OCI-LY1 (cell line): ENCODE results near the gene SAP130.

Experiments used
- H2AFZ ChIP-seq: fragments of 200-600 bp; sonication (generic), shearing (Covaris generic); 2 replicates; pipeline ENCODE4 v1.6.0; 2014; ENCODE audit warnings: antibody characterized with exemption, mild to moderate bottlenecking, low read length
- H3F3A ChIP-seq: fragments of 200-600 bp; sonication (generic), shearing (Covaris generic); 2 replicates; pipeline ENCODE4 v1.6.0; 2014; ENCODE audit warnings: mild to moderate bottlenecking, antibody characterized with exemption, low read length, moderate library complexity; ENCODE audit not compliant: insufficient read depth
- H3K27ac ChIP-seq: fragments of 200-600 bp; sonication (generic); 2 replicates; pipeline ENCODE4 v1.5.1; 2014; ENCODE audit warnings: low read length, mixed run types, mild to moderate bottlenecking, low read depth; ENCODE audit not compliant: poor library complexity, severe bottlenecking
- H3K27me3 ChIP-seq: fragments of 200-600 bp; sonication (generic); 2 replicates; pipeline ENCODE4 v1.6.0; 2014; ENCODE audit warnings: antibody characterized with exemption, mild to moderate bottlenecking, low read length, moderate library complexity; ENCODE audit not compliant: insufficient read depth
- H3K36me3 ChIP-seq: fragments of 200-600 bp; sonication (generic); 2 replicates; pipeline ENCODE4 v1.6.1; 2014; ENCODE audit warnings: mild to moderate bottlenecking, antibody characterized with exemption, low read length, moderate library complexity, mixed read lengths; ENCODE audit not compliant: insufficient read depth
- H3K4me1 ChIP-seq: fragments of 200-600 bp; sonication (generic); 2 replicates; pipeline ENCODE4 v1.5.1; 2014; ENCODE audit warnings: mild to moderate bottlenecking, low read length, moderate library complexity; ENCODE audit not compliant: insufficient read depth, severe bottlenecking
- H3K4me2 ChIP-seq: fragments of 200-600 bp; sonication (generic), shearing (Covaris generic); 2 replicates; pipeline ENCODE4 v1.6.1; 2014; ENCODE audit warnings: low read length
- H3K4me3 ChIP-seq: fragments of 200-600 bp; sonication (generic); 2 replicates; pipeline ENCODE4 v1.5.1; 2014; ENCODE audit warnings: low read length, low read depth, mild to moderate bottlenecking, mixed read lengths; ENCODE audit not compliant: poor library complexity, severe bottlenecking
- H3K79me2 ChIP-seq: fragments of 200-600 bp; shearing (Covaris generic); 2 replicates; pipeline ENCODE4 v1.6.1; 2016; ENCODE audit warnings: mixed run types, low read length, mixed read lengths; ENCODE audit not compliant: insufficient read depth
- H3K9ac ChIP-seq: fragments of 200-600 bp; sonication (generic), shearing (Covaris generic); 2 replicates; pipeline ENCODE4 v1.6.1; 2014; ENCODE audit warnings: mild to moderate bottlenecking, low read length, mixed read lengths
- H3K9me2 ChIP-seq: fragments of 200-600 bp; sonication (generic), shearing (Covaris generic); 2 replicates; pipeline ENCODE4 v1.6.1; 2014; ENCODE audit warnings: low read depth, mild to moderate bottlenecking, low read length, mixed read lengths
- H3K9me3 ChIP-seq: fragments of 200-600 bp; shearing (Covaris generic); 2 replicates; pipeline ENCODE4 v1.6.1; 2014; ENCODE audit warnings: low read length, mixed read lengths
- H4K20me1 ChIP-seq: fragments of 200-600 bp; sonication (generic), shearing (Covaris generic); 2 replicates; pipeline ENCODE4 v1.6.0; 2016; ENCODE audit warnings: mild to moderate bottlenecking, low read length; ENCODE audit not compliant: insufficient read depth
- CTCF ChIP-seq: fragments of 200-600 bp; sonication (generic), shearing (Covaris generic); IDR thresholded peaks from 2 replicates; pipeline ENCODE4 v1.5.1; 2017; ENCODE audit warnings: mild to moderate bottlenecking, antibody characterized with exemption, low read length, moderate library complexity, mixed read lengths
- EZH2 ChIP-seq: fragments of 200-600 bp; sonication (generic), shearing (Covaris generic); IDR thresholded peaks from 2 replicates; pipeline ENCODE4 v1.8.0; 2017; ENCODE audit warnings: borderline replicate concordance, mixed run types, mild to moderate bottlenecking, antibody characterized with exemption, low read length, moderate library complexity, mixed read lengths

Gene SAP130

GRCh38 chr2:127993659-127994058 is 34.2 kb downstream of the SAP130 start:
- Histone ChIP-seq H3K27me3 (no peaks in the 10 kb centered on the region), H3K4me1 (no peaks in the 10 kb centered on the region), H3K36me3 (peaks cover 74% of the 10 kb centered on the region), H3K4me3 (no peak overlapping the region), H3F3A (no peaks in the 10 kb centered on the region), H3K27ac (no peak overlapping the region), H2AFZ (no peak overlapping the region), H3K4me2 (no peak overlapping the region), H3K9ac (no peak overlapping the region), H3K9me3 (no peaks in the 10 kb centered on the region), H4K20me1 (no peaks in the 10 kb centered on the region), H3K79me2 (no peaks in the 10 kb centered on the region), H3K9me2 (no peaks in the 10 kb centered on the region)
- TF ChIP-seq EZH2 = no peak
- TF ChIP-seq CTCF = no peak

DNA sequence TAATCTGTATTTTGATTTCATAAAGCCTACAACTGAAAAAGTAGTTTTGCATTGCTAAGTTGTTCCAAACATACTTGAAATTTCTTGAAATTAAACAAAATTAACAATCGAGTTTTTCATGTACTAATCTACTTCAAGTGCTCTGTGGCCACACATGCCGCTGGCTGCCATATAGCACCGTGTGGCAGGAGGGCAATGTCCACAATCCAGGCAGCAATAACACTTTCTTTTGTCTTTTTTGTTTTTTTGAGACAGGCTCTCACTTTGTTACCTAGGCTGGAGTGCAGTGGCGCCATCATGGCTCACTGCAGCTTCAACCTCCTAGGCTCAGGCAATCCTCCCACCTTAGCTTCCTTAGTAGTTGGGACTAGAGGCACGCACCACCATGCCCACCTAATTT is 36.1 kb downstream of the SAP130 start:
- Histone ChIP-seq H4K20me1 (no peaks in the 10 kb centered on the region), H3K36me3 (peaks cover 74% of the 10 kb centered on the region), H3K9ac (no peak overlapping the region), H3K79me2 (no peaks in the 10 kb centered on the region), H3K9me3 (no peaks in the 10 kb centered on the region), H3K27ac (no peak overlapping the region), H3F3A (no peaks in the 10 kb centered on the region), H3K4me2 (no peak overlapping the region), H2AFZ (no peak overlapping the region), H3K4me3 (no peak overlapping the region), H3K27me3 (no peaks in the 10 kb centered on the region), H3K9me2 (no peaks in the 10 kb centered on the region), H3K4me1 (no peaks in the 10 kb centered on the region)
- TF ChIP-seq EZH2 (no peak), CTCF (no peak)

- no peak overlapping the region for H3K9ac ChIP-seq
- H3K27ac ChIP-seq = no peak overlapping the region
- no peaks in the 10 kb centered on the region for H3K9me2 ChIP-seq
- no peaks in the 10 kb centered on the region for H3K4me1 ChIP-seq
- H3K4me2 ChIP-seq = no peak overlapping the region
- H3K4me3 ChIP-seq = no peak overlapping the region
- no peak overlapping the region for H2AFZ ChIP-seq
- no peaks in the 10 kb centered on the region for H3K27me3 ChIP-seq
- H3F3A ChIP-seq = no peaks in the 10 kb centered on the region
- peaks cover 85% of the 10 kb centered on the region for H3K36me3 ChIP-seq
- no peak for TF ChIP-seq EZH2
- no peak for TF ChIP-seq CTCF
- H3K79me2 ChIP-seq = no peaks in the 10 kb centered on the region
- no peaks in the 10 kb centered on the region for H3K9me3 ChIP-seq
- no peaks in the 10 kb centered on the region for H4K20me1 ChIP-seq
Measured at GRCh38 chr2:127986548-127987079, 41.2 kb downstream of the SAP130 start.
